Spleen (tissue), 11 donors: Measurements from ENCODE around the gene OCLN. TPM values are rescaled to one million over a fixed set of nuclear protein-coding genes. Genes with fewer than 3 reads are reported as not detected.
"Not testable (repeated sequence)": the region's sequence is repeated elsewhere in the genome, so short reads cannot be mapped to it uniquely, and the experiment has no call there.

Source experiments
- DNase-seq: peaks from one replicate; pipeline ENCODE4 v3.0.0-alpha.2; 2020
- H3K27ac ChIP-seq, 8 donors: fragments of 200-600 bp; sonication (generic) in 7 of 8; 1 replicate in 4 of 8; 2 replicates in 4 of 8; pipeline versions ENCODE4 v1.5.0 to v1.8.0; 2016 to 2021; ENCODE audit warnings: inconsistent platforms in 4 of 8, mild to moderate bottlenecking in 4 of 8, moderate library complexity in 1 of 8
- H3K27me3 ChIP-seq, 7 donors: fragments of 200-600 bp; sonication (generic) in 6 of 7; replicated peaks in 1 of 7; 1 replicate in 4 of 7; 2 replicates in 3 of 7; pipeline versions ENCODE4 v1.5.0 to v1.8.0; 2016 to 2021; ENCODE audit warnings: inconsistent platforms in 3 of 7, mild to moderate bottlenecking in 1 of 7
- H3K36me3 ChIP-seq, 6 donors: fragments of 200-600 bp; sonication (generic) in 5 of 6; 1 replicate in 4 of 6; 2 replicates in 2 of 6; pipeline versions ENCODE4 v1.5.0 to v1.8.0; 2016 to 2021; ENCODE audit warnings: inconsistent platforms in 2 of 6
- H3K4me1 ChIP-seq, 6 donors: fragments of 200-600 bp; sonication (generic) in 5 of 6; 1 replicate in 3 of 6; 2 replicates in 3 of 6; pipeline versions ENCODE4 v1.5.0 to v1.8.0; 2016 to 2021; ENCODE audit warnings: inconsistent platforms in 3 of 6
- H3K4me3 ChIP-seq, 8 donors: fragments of 200-600 bp; sonication (generic) in 7 of 8; 1 replicate in 4 of 8; 2 replicates in 4 of 8; pipeline versions ENCODE4 v1.5.0 to v1.8.0; 2016 to 2021; ENCODE audit warnings: inconsistent platforms in 4 of 8, mild to moderate bottlenecking in 4 of 8, moderate library complexity in 2 of 8
- H3K9me3 ChIP-seq, 8 donors: fragments of 200-600 bp; sonication (generic) in 7 of 8; 1 replicate in 4 of 8; 2 replicates in 4 of 8; pipeline versions ENCODE4 v1.5.0 to v1.8.0; 2016 to 2021; ENCODE audit warnings: inconsistent platforms in 4 of 8
- WGBS, 5 donors: extraction: QIAGEN DNeasy Blood & Tissue Kit in 3 of 5; methylation state at CpG; one replicate each; pipeline versions ENCODE4 v1.1.5 to v1.1.7; 2013 to 2018; 5-methylcytosine and 5-hydroxymethylcytosine counted together
- intact Hi-C: fragments of 100-400 bp; cut with DNase I; formaldehyde crosslinking; loops from one replicate; pipeline ENCODE4 v1.15.0; 2023; ENCODE audit warnings: low total_unique reads
- polyA plus RNA-seq, 3 donors: library from polyadenylated mRNA; stranded (reverse); fragments of 200-250 nt; gene quantifications; one replicate each; pipeline ENCODE4 v1.2.1, GENCODE V29; 2013
- small RNA-seq, 4 donors: library from RNA; depleted of rRNA; stranded (forward); fragments of <200 nt; gene quantifications; one replicate each; pipeline ENCODE3, GENCODE V24; 2016
- total RNA-seq, 7 donors: library from RNA; depleted of rRNA in 3 of 7; stranded (reverse); fragments of >200 nt in 3 of 7; fragmentation: NEBNext Ultra II Directional in 4 of 7; extraction: Animal tissue kit (Norgen Biotek cat#: 25700) in 4 of 7; gene quantifications; one replicate each; pipeline versions ENCODE4 v1.1.0 to v1.2.1, GENCODE V29; 2016 to 2021
- donor health status: healthy with polysubstance abuse.
- donor health status: DM: no; HTN: no; CAD: no; lungs with moderate emphysema.
- donor health status: DM: no; HTN: no; CAD: no.
- donor health status: Bipolar disorder and iron deficiency.
- donor health status: healthy.
- donor health status: DM: no; HTN: no; CAD: no.
- donor health status: DM: yes; HTN: yes; CAD: no.

The OCLN gene
- total and polyA plus RNA-seq, 10 donors = 0.60 to 10.6 (median 3.0) TPM

GRCh38 chr5:69566172-69566571, 73.6 kb downstream of the OCLN start:
- H3K9me3 ChIP-seq, H3K4me3 ChIP-seq, H3K27ac ChIP-seq, H3K27me3 ChIP-seq, H3K4me1 ChIP-seq, intact Hi-C loops, DNase-seq: not testable (repeated sequence)
- WGBS, 5 donors = 91 to 99% (median 96%) methylated on average over 2 of the region's 2 CpGs
- H3K36me3 ChIP-seq = peaks cover 0 to 12% (median 1%) of the 10 kb centered on the region in 6 donors

GRCh38 chr5:69568072-69568471, 75.5 kb downstream of the OCLN start:
- H3K27me3 ChIP-seq, DNase-seq, intact Hi-C loops: not testable (repeated sequence)

GRCh38 chr5:69583356-69583755, 90.8 kb downstream of the OCLN start:
- DNase-seq, H3K27me3 ChIP-seq, H3K4me1 ChIP-seq, H3K4me3 ChIP-seq, H3K9me3 ChIP-seq, H3K36me3 ChIP-seq, H3K27ac ChIP-seq, intact Hi-C loops: not testable (repeated sequence)
- no CpG with 5 or more reads among the region's 2 CpGs for WGBS, 5 donors

More at GRCh38 chr5:69568072-69568471, 75.5 kb downstream of the OCLN start:
- peaks cover 0 to 10% (median 1%) of the 10 kb centered on the region in 6 donors for H3K36me3 ChIP-seq
- WGBS, 5 donors = 100% methylated on average over 1 of the region's 2 CpGs; no CpG with 5 or more reads in 4 of the 5 donors
- not testable (repeated sequence) for H3K27ac ChIP-seq, H3K9me3 ChIP-seq, H3K4me1 ChIP-seq, H3K4me3 ChIP-seq

- H3K9me3 ChIP-seq, DNase-seq, H3K4me1 ChIP-seq, H3K4me3 ChIP-seq, intact Hi-C loops, H3K27me3 ChIP-seq, H3K36me3 ChIP-seq: not testable (repeated sequence)
- 20 to 67% (median 56%) methylated on average over 1 to 2 of the region's 7 CpGs; no CpG with 5 or more reads in 1 of the 5 donors for WGBS, 5 donors
- H3K27ac ChIP-seq = peak overlapping the region in 1 of 8 donors; percentile 50
These were observed 103.7 kb downstream of the OCLN start for GRCh38 chr5:69596114-69596840.

- H3K27me3 ChIP-seq, H3K27ac ChIP-seq, intact Hi-C loops, H3K9me3 ChIP-seq, H3K4me1 ChIP-seq, H3K36me3 ChIP-seq, DNase-seq, H3K4me3 ChIP-seq: not testable (repeated sequence)
- no CpG with 5 or more reads among the region's 6 CpGs for WGBS, 5 donors
These were observed 109.4 kb downstream of the OCLN start for GRCh38 chr5:69601947-69602346.

- H3K4me1 ChIP-seq, intact Hi-C loops, H3K27me3 ChIP-seq, H3K4me3 ChIP-seq, H3K36me3 ChIP-seq, H3K9me3 ChIP-seq, DNase-seq: not testable (repeated sequence)
- WGBS, 5 donors = 27 to 64% (median 42%) methylated on average over 3 of the region's 6 CpGs
- peak overlapping the region in 2 of 8 donors; percentile 66 to 69 for H3K27ac ChIP-seq
These were observed 114.2 kb downstream of the OCLN start for GRCh38 chr5:69606839-69607238.

Small RNA genes lying within 50 kb of the gene (small RNA-seq; reads per million reads assigned to genes)
- gene RN7SL616P (0 reads per million in 4 donors), gene RNU6-724P (0 reads per million in 4 donors), gene RPS27P14 (0 reads per million in 4 donors)

Other genes with a start within 250 kb of the OCLN start
- gene CCDC125, start 160.0 kb upstream of the OCLN start, total RNA-seq = 10 to 100 TPM in 5 of 7 donors, 1 to 10 TPM in 2; 9.5 to 18.6 (median 11.0) TPM
- 1 to 10 TPM; 2.2 to 3.9 (median 2.5) TPM for gene CCDC125, start 160.0 kb upstream of the OCLN start, polyA plus RNA-seq
- gene AK6, start 123.3 kb upstream of the OCLN start, total RNA-seq = 10 to 100 TPM; 16.9 to 31.7 (median 24.0) TPM
- 10 to 100 TPM; 28.1 to 39.7 (median 30.6) TPM for gene AK6, start 123.3 kb upstream of the OCLN start, polyA plus RNA-seq
- gene TAF9, start 123.3 kb upstream of the OCLN start, total RNA-seq = 10 to 100 TPM; 33.5 to 38.9 (median 36.2) TPM
- 10 to 100 TPM; 51.5 to 61.6 (median 60.1) TPM for gene TAF9, start 123.3 kb upstream of the OCLN start, polyA plus RNA-seq
- gene RAD17, start 123.0 kb upstream of the OCLN start, total RNA-seq = 10 to 100 TPM; 15.2 to 28.5 (median 21.4) TPM
- 10 to 100 TPM; 13.0 to 16.9 (median 15.2) TPM for gene RAD17, start 123.0 kb upstream of the OCLN start, polyA plus RNA-seq
- 1 to 10 TPM in 4 of 7 donors, under 1 TPM in 3; 0.26 to 1.9 (median 1.1) TPM for gene MARVELD2, start 77.7 kb upstream of the OCLN start, total RNA-seq
- under 1 TPM; 0.02 to 0.13 (median 0.12) TPM for gene MARVELD2, start 77.7 kb upstream of the OCLN start, polyA plus RNA-seq
- 10 to 100 TPM; 20.8 to 37.1 (median 28.6) TPM for gene GTF2H2C, start 67.4 kb downstream of the OCLN start, total RNA-seq
- 10 to 100 TPM; 11.1 to 19.6 (median 16.6) TPM for gene GTF2H2C, start 67.4 kb downstream of the OCLN start, polyA plus RNA-seq